ENCODE results near the gene SAMSN1. TPM values are rescaled to one million over a fixed set of nuclear protein-coding genes. Genes with fewer than 3 reads are reported as not detected.

Gene SAMSN1
- polyA plus RNA-seq (2012; rRNA removed): not detected in 2 replicates
- polyA plus RNA-seq (2012; cell fraction: cytosol; rRNA removed): not detected in 2 replicates
- not detected in 2 replicates for polyA plus RNA-seq (2012; cell fraction: nucleus; rRNA removed)

- no peak for DNase-seq
- Histone ChIP-seq H3K79me2 (ENCODE audit: insufficient read depth) (no peaks in the 10 kb centered on the region), H3K4me1 (ENCODE audit: control insufficient read depth in 1 of 2, insufficient read depth in 2 of 2, low read depth in 1 of 2, low read length in 1 of 2) (no peaks in the 10 kb centered on the region), H3K4me3 (ENCODE audit: low read depth in 2 of 2, low read length in 1 of 2) (no peak within 1 kb of the TSS), H3F3A (replicated peaks; ENCODE audit: insufficient read depth) (no peaks in the 10 kb centered on the region), H3K36me3 (replicated peaks in 1 of 2; ENCODE audit: control insufficient read depth in 1 of 2, insufficient read depth in 2 of 2, low read length in 1 of 2) (no peaks in the 10 kb centered on the region), H3K4me2 (no peak within 1 kb of the TSS), H3K9ac (no peak within 1 kb of the TSS), H4K20me1 (ENCODE audit: insufficient read depth) (no peaks in the 10 kb centered on the region), H3K9me2 (no peaks in the 10 kb centered on the region), H3K9me3 (peaks cover 3% of the 10 kb centered on the region; the same call in 1 of the 2 replicates), H2AFZ (ENCODE audit: low read depth) (no peak within 1 kb of the TSS), H3K27ac (ENCODE audit: low read depth in 2 of 2, low read length in 1 of 2) (no peak within 1 kb of the TSS), H3K27me3 (ENCODE audit: insufficient read depth) (no peaks in the 10 kb centered on the region)
- 3% methylated on average over 1 of the region's 1 CpG for WGBS (ENCODE audit: low lambda C conversion rate)
- no peak for TF ChIP-seq SIN3A (IDR thresholded peaks at IDR 0.05; ENCODE audit: borderline replicate concordance, low read depth, low read length)
- TF ChIP-seq TCF12 (IDR thresholded peaks at IDR 0.05): no peak
- TF ChIP-seq TAF1 (IDR thresholded peaks at IDR 0.05; ENCODE audit: borderline replicate concordance, low read depth, low read length): no peak
- TF ChIP-seq ZBTB33 (IDR thresholded peaks at IDR 0.05; ENCODE audit: borderline replicate concordance, low read depth): no peak
- TF ChIP-seq SMC3 (IDR thresholded peaks at IDR 0.05; ENCODE audit: low read depth, low read length): no peak
- ChIA-PET CTCF (no interaction called here), POLR2A (no interaction called here)
Observed at GRCh38 chr21:14545906-14546480, at the start of gene SAMSN1. SAMSN1 (minus strand) TSS chr21:14546315; CDS start chr21:14546261, 54 bp downstream.

GRCh38 chr21:14595449-14595848 lies 49.3 kb upstream of the SAMSN1 start:
- Histone ChIP-seq H3K4me2 (no peak overlapping the region), H3K27ac (ENCODE audit: low read depth in 2 of 2, low read length in 1 of 2) (no peak overlapping the region), H3K36me3 (replicated peaks in 1 of 2; ENCODE audit: control insufficient read depth in 1 of 2, insufficient read depth in 2 of 2, low read length in 1 of 2) (no peaks in the 10 kb centered on the region), H3K79me2 (ENCODE audit: insufficient read depth) (no peaks in the 10 kb centered on the region), H3K27me3 (ENCODE audit: insufficient read depth) (no peaks in the 10 kb centered on the region), H3K9me2 (no peaks in the 10 kb centered on the region), H3K9me3 (no peaks in the 10 kb centered on the region), H3K4me1 (ENCODE audit: control insufficient read depth in 1 of 2, insufficient read depth in 2 of 2, low read depth in 1 of 2, low read length in 1 of 2) (no peaks in the 10 kb centered on the region), H3K9ac (no peak overlapping the region), H2AFZ (ENCODE audit: low read depth) (no peak overlapping the region), H4K20me1 (ENCODE audit: insufficient read depth) (no peaks in the 10 kb centered on the region), H3K4me3 (ENCODE audit: low read depth in 2 of 2, low read length in 1 of 2) (no peak overlapping the region), H3F3A (replicated peaks; ENCODE audit: insufficient read depth) (no peaks in the 10 kb centered on the region)
- ChIA-PET CTCF (no interaction called here), POLR2A (no interaction called here)
- TF ChIP-seq POLR2AphosphoS5 (IDR thresholded peaks at IDR 0.05; ENCODE audit: low read depth, low read length): no peak
- TF ChIP-seq REST (IDR thresholded peaks at IDR 0.05; ENCODE audit: low read depth, low read length): no peak
- no peak for TF ChIP-seq EZH2phosphoT487 (IDR thresholded peaks at IDR 0.05; ENCODE audit: borderline replicate concordance, low read depth)
- no peak for TF ChIP-seq GABPA (IDR thresholded peaks at IDR 0.05; ENCODE audit: low read depth)
- no peak for TF ChIP-seq USF1 (IDR thresholded peaks at IDR 0.05; ENCODE audit: borderline replicate concordance, low read depth)
- TF ChIP-seq PBX3 (IDR thresholded peaks at IDR 0.05): no peak
- TF ChIP-seq MEF2A (IDR thresholded peaks at IDR 0.05; ENCODE audit: borderline replicate concordance, low read depth): no peak
- TF ChIP-seq EP300 (IDR thresholded peaks at IDR 0.05; ENCODE audit: borderline replicate concordance in 1 of 2, low read depth in 1 of 2, low read length in 1 of 2): no peak
- TF ChIP-seq FOSL2 (IDR thresholded peaks at IDR 0.05; ENCODE audit: borderline replicate concordance, low read depth): no peak
- no peak for TF ChIP-seq ELF1 (IDR thresholded peaks at IDR 0.05)
- TF ChIP-seq MXI1 (IDR thresholded peaks at IDR 0.05; ENCODE audit: low read depth, low read length): no peak
- no peak for TF ChIP-seq RFX5 (IDR thresholded peaks at IDR 0.05; ENCODE audit: low read length)
- TF ChIP-seq RAD21 (IDR thresholded peaks at IDR 0.05; ENCODE audit: low read length): no peak
- no peak for TF ChIP-seq SMC3 (IDR thresholded peaks at IDR 0.05; ENCODE audit: low read depth, low read length)
- 9% methylated on average over 1 of the region's 1 CpG for WGBS (ENCODE audit: low lambda C conversion rate)
- DNase-seq: no peak

All from SK-N-SH (cell line).